GM12878 (cell line): ENCODE measurements around the gene SLC25A26. TPM values are rescaled to one million over a fixed set of nuclear protein-coding genes. Genes with fewer than 3 reads are reported as not detected.

Experiments
- ATAC-seq: fragments of 200-7000 bp; cut with Tn5 transposase; 3 replicates; pipeline ENCODE4 v1.9.1; 2020; ENCODE audit warnings: mild to moderate bottlenecking, moderate library complexity
- BruUV-seq: library from RNA; stranded (reverse); fragments of 400-500 nt; replicated peaks from 2 replicates; lab custom pipeline; 2021; lab: Mats Ljungman, UMichigan
- CTCF ChIA-PET: fragments of 300-600 bp; sonication (Branson Sonifier 250); formaldehyde crosslinking; extraction: SDS; loops from one replicate; lab custom pipeline; 2021; ENCODE audit warnings: inconsistent platforms; lab: Yijun Ruan, JAX
- POLR2A ChIA-PET: fragments of 350-600 bp; formaldehyde crosslinking; extraction: SDS; loops from one replicate; lab custom pipeline; 2021; ENCODE audit warnings: inconsistent platforms; lab: Charles Lee
- RAD21 ChIA-PET: fragments of 300-600 bp; sonication (Branson Sonifier 250); formaldehyde crosslinking; loops from one replicate; lab custom pipeline; 2023; ENCODE audit warnings: antibody characterized with exemption; ENCODE audit not compliant: unreplicated experiment; lab: Charles Lee
- SMC1A ChIA-PET: fragments of 300-600 bp; sonication (Branson Sonifier 250); formaldehyde crosslinking; loops from one replicate; lab custom pipeline; 2023; ENCODE audit not compliant: unreplicated experiment, uncharacterized antibody; lab: Charles Lee
- DNase-seq: peaks from one replicate; pipeline ENCODE4 v3.0.0-alpha.2; 2011; ENCODE audit warnings: low read depth, low spot score
- FAIRE-seq: peaks from 3 replicates; lab custom pipeline; 2011; peaks lifted over from hg19 to GRCh38; lab: Jason Lieb, UNC
- H2AFZ ChIP-seq: 2 replicates; pipeline ENCODE4 v1.6.0; 2011; ENCODE audit warnings: low read depth, low read length, control low read depth; ENCODE audit not compliant: control insufficient read depth
- H3K27ac ChIP-seq: 2 replicates; pipeline ENCODE4 v1.5.1; 2011; ENCODE audit warnings: control low read depth; ENCODE audit not compliant: control insufficient read depth, insufficient read depth
- H3K27me3 ChIP-seq, 2 experiments: replicated peaks in 1 of 2; 2 replicates each; pipeline versions ENCODE4 v1.6.0 to v1.6.1; 2011; ENCODE audit warnings: low read length in 1 of 2; ENCODE audit not compliant: control insufficient read depth in 2 of 2, insufficient read depth in 2 of 2
- H3K36me3 ChIP-seq, 2 experiments: 2 replicates each; pipeline ENCODE4 v1.5.1; 2011; ENCODE audit warnings: low read length in 1 of 2; ENCODE audit not compliant: control insufficient read depth in 2 of 2, insufficient read depth in 2 of 2
- H3K4me1 ChIP-seq: 2 replicates; pipeline ENCODE4 v1.6.1; 2011; ENCODE audit warnings: mild to moderate bottlenecking, low read length, moderate library complexity, mixed read lengths; ENCODE audit not compliant: control insufficient read depth, insufficient read depth
- H3K4me2 ChIP-seq: 2 replicates; pipeline ENCODE4 v1.6.0; 2011; ENCODE audit warnings: control low read depth; ENCODE audit not compliant: control insufficient read depth, insufficient read depth
- H3K4me3 ChIP-seq: fragments of 200-600 bp; sonication (generic); 2 replicates; pipeline ENCODE4 v1.5.1; 2016
- H3K79me2 ChIP-seq: 2 replicates; pipeline ENCODE4 v1.6.0; 2011; ENCODE audit warnings: low read length; ENCODE audit not compliant: control insufficient read depth, insufficient read depth
- H3K9ac ChIP-seq: 2 replicates; pipeline ENCODE4 v1.8.0; 2011; ENCODE audit warnings: low read length, control low read depth, mixed read lengths; ENCODE audit not compliant: control insufficient read depth, insufficient read depth
- H3K9me3 ChIP-seq: replicated peaks from 3 replicates; pipeline ENCODE4 v1.5.1; 2011; ENCODE audit warnings: mild to moderate bottlenecking, low read length; ENCODE audit not compliant: control insufficient read depth, insufficient read depth
- H4K20me1 ChIP-seq: 2 replicates; pipeline ENCODE4 v1.6.0; 2011; ENCODE audit not compliant: control insufficient read depth, insufficient read depth
- ASH2L ChIP-seq: fragments of 300-600, 200-600 bp; sonication (generic); IDR thresholded peaks from 2 replicates; pipeline ENCODE4 v1.6.1; 2017; ENCODE audit warnings: low read depth, mild to moderate bottlenecking, borderline replicate concordance
- BCL11A ChIP-seq: IDR thresholded peaks from 2 replicates; pipeline ENCODE4 v1.6.1; 2011; ENCODE audit warnings: low read depth, low read length
- CHD1 ChIP-seq: IDR thresholded peaks from 2 replicates; pipeline ENCODE4 v1.6.1; 2012; ENCODE audit warnings: low read depth, low read length, improper control_type of control experiment
- E4F1 ChIP-seq: fragments of 450-650 bp; IDR thresholded peaks from 2 replicates; pipeline ENCODE4 v1.6.1; 2018; ENCODE audit warnings: borderline replicate concordance, mild to moderate bottlenecking; ENCODE audit not compliant: partially characterized antibody
- EED ChIP-seq: sonication (generic); IDR thresholded peaks from 2 replicates; pipeline ENCODE4 v1.6.1; 2016; ENCODE audit warnings: antibody characterized with exemption, low read depth
- KAT2A ChIP-seq: conservative IDR thresholded peaks from 2 replicates; pipeline ENCODE4 v1.6.1; 2011; ENCODE audit warnings: low read depth, low read length; ENCODE audit not compliant: control insufficient read depth
- MYC ChIP-seq: IDR thresholded peaks from 2 replicates; pipeline ENCODE4 v1.6.1; 2011; ENCODE audit warnings: mild to moderate bottlenecking, low read length, moderate library complexity, inconsistent platforms; ENCODE audit not compliant: insufficient read depth, insufficient replicate concordance, insufficient read length, severe bottlenecking
- REST ChIP-seq: IDR thresholded peaks from 2 replicates; pipeline ENCODE4 v1.6.1; 2012; ENCODE audit warnings: mild to moderate bottlenecking, low read depth, low read length
- TAF1 ChIP-seq: IDR thresholded peaks from 2 replicates; pipeline ENCODE4 v1.6.1; 2011; ENCODE audit warnings: mild to moderate bottlenecking, low read depth, low read length, borderline replicate concordance
- WGBS: methylation state at CpG from one replicate; pipeline ENCODE4 v1.1.6; 2016; ENCODE audit warnings: low lambda C conversion rate; ENCODE audit not compliant: insufficient replicate concordance, insufficient coverage; ENCODE audit errors: missing lambda C conversion rate; 5-methylcytosine and 5-hydroxymethylcytosine counted together
- in situ Hi-C: fragments of 300-500 bp; cut with MboI; formaldehyde crosslinking; loops from 9 replicates; pipeline ENCODE4 v1.14.3; 2018; ENCODE audit warnings: mixed read lengths
- intact Hi-C: fragments of 100-400 bp; cut with micrococcal nuclease; formaldehyde crosslinking; loops from one replicate; pipeline ENCODE4 v1.14.2; 2022; ENCODE audit not compliant: unreplicated experiment
- polyA plus RNA-seq, 11 experiments: library from polyadenylated mRNA; depleted of rRNA in 4 of 11; unstranded in 6 of 11; stranded (reverse) in 5 of 11; fragments of >200 nt; fragmentation: Nextera tagmentation in 4 of 11; fragmentation: Illumina TruSeq in 1 of 11; extraction: Ambion mirVana in 4 of 11; extraction: Trizol in 1 of 11; gene quantifications; 1 replicate in 1 of 11; 2 replicates in 10 of 11; pipeline versions ENCODE4 v1.2.1 to v1.2.3, GENCODE V29; 2011 to 2016; ENCODE audit warnings: inconsistent platforms in 2 of 11, missing spikeins in 2 of 11, low read depth in 1 of 11
- total RNA-seq, 4 experiments: library from RNA; depleted of rRNA in 3 of 4; stranded (reverse); fragments of >200 nt in 3 of 4; fragmentation: Illumina TruSeq in 1 of 4; extraction: Trizol in 1 of 4; gene quantifications; 2 replicates each; pipeline versions ENCODE4 v1.2.1 to v1.2.3, GENCODE V29; 2013 to 2021
- TF ChIP-seq, protein P1 (sequence below): fragments of 450-650 bp; IDR thresholded peaks from 2 replicates; pipeline ENCODE4 v1.6.1; 2017; ENCODE audit warnings: borderline replicate concordance

SLC25A26 gene
- total and polyA plus RNA-seq, 10 of the 15 experiments (the other 5 are each of a cell fraction or from before 2014, with no cell fraction given), result 14.6 to 49.7 (median 24.9) TPM

GRCh38 chr3:66266551-66266950 is 45.8 kb downstream of the SLC25A26 start:
- ChIA-PET RAD21 (no interaction called here), POLR2A (no interaction called here), CTCF (interaction anchor here (0.6 to 1.6 kb wide), 3 partner anchors 12 to 555 kb away, joined by 3 to 7 read pairs (median 4); no protein-coding TSS in a partner anchor), SMC1A (interaction anchor here (0.6 kb wide), 1 partner anchor 812 kb away, joined by 3 read pairs; no protein-coding TSS in a partner anchor)
- H3K4me3 ChIP-seq, result no peak overlapping the region
- no peaks in the 10 kb centered on the region for H3K36me3 ChIP-seq
- ATAC-seq, result no peak
- in situ Hi-C loops (no loop called here), intact Hi-C loops (no loop called here)
- no peaks in the 10 kb centered on the region for H4K20me1 ChIP-seq
- H3K79me2 ChIP-seq, result no peaks in the 10 kb centered on the region
- H3K9me3 ChIP-seq, result no peaks in the 10 kb centered on the region; the same call in 2 of the 3 replicates
- no peak overlapping the region for H3K4me2 ChIP-seq
- H3K27me3 ChIP-seq, result no peaks in the 10 kb centered on the region
- BruUV-seq, result no TSS peak
- H3K4me1 ChIP-seq, result no peaks in the 10 kb centered on the region; the same call in 1 of the 2 replicates
- H2AFZ ChIP-seq, result no peak overlapping the region
- FAIRE-seq, result no peak
- no peak overlapping the region for H3K27ac ChIP-seq
- DNase-seq, result no peak
- TF ChIP-seq ASH2L (no peak), BCL11A (no peak), MYC (no peak), CHD1 (no peak), TAF1 (no peak)
- TF ChIP-seq, protein P1, sequence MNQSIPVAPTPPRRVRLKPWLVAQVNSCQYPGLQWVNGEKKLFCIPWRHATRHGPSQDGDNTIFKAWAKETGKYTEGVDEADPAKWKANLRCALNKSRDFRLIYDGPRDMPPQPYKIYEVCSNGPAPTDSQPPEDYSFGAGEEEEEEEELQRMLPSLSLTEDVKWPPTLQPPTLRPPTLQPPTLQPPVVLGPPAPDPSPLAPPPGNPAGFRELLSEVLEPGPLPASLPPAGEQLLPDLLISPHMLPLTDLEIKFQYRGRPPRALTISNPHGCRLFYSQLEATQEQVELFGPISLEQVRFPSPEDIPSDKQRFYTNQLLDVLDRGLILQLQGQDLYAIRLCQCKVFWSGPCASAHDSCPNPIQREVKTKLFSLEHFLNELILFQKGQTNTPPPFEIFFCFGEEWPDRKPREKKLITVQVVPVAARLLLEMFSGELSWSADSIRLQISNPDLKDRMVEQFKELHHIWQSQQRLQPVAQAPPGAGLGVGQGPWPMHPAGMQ, result no peak
- H3K9ac ChIP-seq, result no peak overlapping the region

DNA sequence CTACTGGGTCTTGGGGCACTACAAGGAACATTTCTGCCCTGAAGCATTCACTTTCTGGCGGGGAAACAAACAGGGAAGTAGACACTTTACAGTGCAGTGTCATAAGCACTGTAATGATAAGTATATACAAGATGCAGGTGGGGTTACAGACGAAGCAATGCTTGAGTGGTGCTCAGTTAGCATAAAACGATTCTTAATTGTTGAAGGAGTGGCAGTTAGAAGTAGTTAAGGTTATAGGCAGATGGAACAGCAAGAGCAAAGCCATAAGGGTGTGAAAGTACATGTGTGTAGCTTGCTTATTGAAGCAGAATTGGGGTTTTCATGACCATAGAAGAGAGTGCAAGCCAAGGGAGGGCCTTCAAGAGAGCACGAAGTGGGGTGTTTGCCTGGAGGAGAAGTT is 46.2 kb downstream of the SLC25A26 start:
- Histone ChIP-seq H3K9me3 (no peaks in the 10 kb centered on the region; the same call in 2 of the 3 replicates), H3K4me3 (no peak overlapping the region), H3K4me2 (no peak overlapping the region), H2AFZ (no peak overlapping the region), H3K27ac (no peak overlapping the region), H3K79me2 (no peaks in the 10 kb centered on the region), H3K4me1 (no peaks in the 10 kb centered on the region; the same call in 1 of the 2 replicates), H3K9ac (no peak overlapping the region), H3K36me3 (no peaks in the 10 kb centered on the region), H3K27me3 (no peaks in the 10 kb centered on the region), H4K20me1 (no peaks in the 10 kb centered on the region)
- in situ Hi-C loops (no loop called here), intact Hi-C loops (no loop called here)
- WGBS, result 17% methylated on average over 4 of the region's 4 CpGs
- BruUV-seq, result no TSS peak
- ChIA-PET SMC1A (interaction anchor here (0.6 kb wide), 1 partner anchor 812 kb away, joined by 3 read pairs; no protein-coding TSS in a partner anchor), POLR2A (no interaction called here), RAD21 (no interaction called here), CTCF (interaction anchor here (0.6 to 1.6 kb wide), 3 partner anchors 13 to 555 kb away, joined by 3 to 7 read pairs (median 4); no protein-coding TSS in a partner anchor)
- no peak for FAIRE-seq
- ATAC-seq, result peak; percentile 44
- no peak for DNase-seq
- no peak for TF ChIP-seq EED
- TF ChIP-seq E4F1, result no peak
- TF ChIP-seq REST, result no peak
- TF ChIP-seq KAT2A, result no peak
